GM12864 (cell line): ENCODE measurements around the gene SEMA4C.
A peak's percentile ranks its signal among the peaks of the same experiment; 100 is the strongest.

Source experiments
- DNase-seq: peaks from one replicate; pipeline ENCODE4 v3.0.0-alpha.2; 2011; ENCODE audit warnings: low read depth
- H3K4me3 ChIP-seq: 2 replicates; pipeline ENCODE4 v1.5.1; 2011; ENCODE audit warnings: mild to moderate bottlenecking, low read depth, low read length, control low read depth
- TF ChIP-seq, protein P1 (sequence below): IDR thresholded peaks from 2 replicates; pipeline ENCODE4 v1.5.1; 2011; ENCODE audit warnings: low read depth, mild to moderate bottlenecking, moderate library complexity, low read length, control low read depth, inconsistent platforms; ENCODE audit errors: missing control alignments

Gene SEMA4C

DNA sequence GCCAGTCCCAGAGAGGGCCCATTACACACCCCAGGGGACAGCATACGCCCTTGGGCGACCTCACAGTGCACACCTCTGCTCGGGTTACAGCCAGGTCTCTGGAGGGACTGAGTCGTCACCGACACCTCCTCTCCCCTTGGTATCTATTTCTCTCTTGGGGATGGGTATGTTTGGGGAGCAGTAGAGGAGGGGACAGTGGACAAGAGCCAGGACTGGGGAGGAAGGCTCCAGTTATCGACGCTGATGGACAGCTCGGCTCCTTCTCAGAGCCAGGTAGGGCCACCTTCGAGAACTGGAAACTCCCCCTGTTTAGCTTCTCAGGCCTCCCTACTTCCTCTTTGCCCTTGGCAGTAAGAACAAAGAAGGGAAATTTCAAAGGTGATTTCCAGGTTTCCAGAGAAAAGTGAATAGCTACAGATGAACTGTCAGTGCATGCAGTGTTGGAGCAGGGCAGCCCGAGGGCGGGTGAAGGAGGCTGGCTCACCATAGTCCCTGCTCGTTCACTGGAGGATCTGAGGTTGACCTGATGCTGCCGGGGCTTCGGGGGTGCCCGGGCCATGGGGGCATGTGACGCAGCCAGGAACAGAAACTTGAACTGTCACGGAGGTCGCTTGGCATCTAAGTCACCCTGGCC is 4.4 kb upstream of the SEMA4C start:
- no peak for DNase-seq
- TF ChIP-seq, protein P1, sequence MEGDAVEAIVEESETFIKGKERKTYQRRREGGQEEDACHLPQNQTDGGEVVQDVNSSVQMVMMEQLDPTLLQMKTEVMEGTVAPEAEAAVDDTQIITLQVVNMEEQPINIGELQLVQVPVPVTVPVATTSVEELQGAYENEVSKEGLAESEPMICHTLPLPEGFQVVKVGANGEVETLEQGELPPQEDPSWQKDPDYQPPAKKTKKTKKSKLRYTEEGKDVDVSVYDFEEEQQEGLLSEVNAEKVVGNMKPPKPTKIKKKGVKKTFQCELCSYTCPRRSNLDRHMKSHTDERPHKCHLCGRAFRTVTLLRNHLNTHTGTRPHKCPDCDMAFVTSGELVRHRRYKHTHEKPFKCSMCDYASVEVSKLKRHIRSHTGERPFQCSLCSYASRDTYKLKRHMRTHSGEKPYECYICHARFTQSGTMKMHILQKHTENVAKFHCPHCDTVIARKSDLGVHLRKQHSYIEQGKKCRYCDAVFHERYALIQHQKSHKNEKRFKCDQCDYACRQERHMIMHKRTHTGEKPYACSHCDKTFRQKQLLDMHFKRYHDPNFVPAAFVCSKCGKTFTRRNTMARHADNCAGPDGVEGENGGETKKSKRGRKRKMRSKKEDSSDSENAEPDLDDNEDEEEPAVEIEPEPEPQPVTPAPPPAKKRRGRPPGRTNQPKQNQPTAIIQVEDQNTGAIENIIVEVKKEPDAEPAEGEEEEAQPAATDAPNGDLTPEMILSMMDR: no peak

DNA sequence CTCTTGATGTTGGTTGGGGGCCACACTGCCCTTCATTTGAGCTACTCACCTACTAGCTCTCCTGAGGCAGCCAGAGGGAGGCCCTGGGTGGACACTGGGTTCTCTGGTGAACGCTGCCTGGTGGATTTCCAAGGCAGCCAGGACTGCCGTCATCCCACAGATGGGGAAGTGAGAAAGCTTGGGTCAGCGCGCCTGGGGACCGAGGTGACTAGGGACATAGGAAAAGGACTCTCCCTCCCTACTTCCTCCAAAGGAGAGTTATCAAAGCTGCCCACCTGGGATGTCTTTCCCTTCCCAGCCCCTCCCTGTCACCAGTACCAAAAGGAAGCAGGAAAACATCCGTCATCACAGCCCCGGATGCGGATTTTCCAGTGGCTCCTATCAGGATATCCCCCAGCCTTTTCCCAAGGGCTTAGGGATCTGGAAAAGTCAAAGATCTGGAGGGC is 3.8 kb upstream of the SEMA4C start:
- no peak for DNase-seq
- TF ChIP-seq, protein P1: no peak
- no peak overlapping the region for H3K4me3 ChIP-seq

More for the DNA sequence above, 4.4 kb upstream of the SEMA4C start:
- H3K4me3 ChIP-seq: no peak overlapping the region

GRCh38 chr2:96872591-96873349 is 2.9 kb upstream of the SEMA4C start:
- TF ChIP-seq, protein P1: no peak
- DNase-seq: no peak

GRCh38 chr2:96870626-96871255 is 861 bp upstream of the SEMA4C start:
- TF ChIP-seq, protein P1: no peak
- DNase-seq: no peak
- no peak overlapping the region; the same call in 1 of the 2 replicates for H3K4me3 ChIP-seq

More at GRCh38 chr2:96872591-96873349, 2.9 kb upstream of the SEMA4C start:
- H3K4me3 ChIP-seq: no peak overlapping the region

DNA sequence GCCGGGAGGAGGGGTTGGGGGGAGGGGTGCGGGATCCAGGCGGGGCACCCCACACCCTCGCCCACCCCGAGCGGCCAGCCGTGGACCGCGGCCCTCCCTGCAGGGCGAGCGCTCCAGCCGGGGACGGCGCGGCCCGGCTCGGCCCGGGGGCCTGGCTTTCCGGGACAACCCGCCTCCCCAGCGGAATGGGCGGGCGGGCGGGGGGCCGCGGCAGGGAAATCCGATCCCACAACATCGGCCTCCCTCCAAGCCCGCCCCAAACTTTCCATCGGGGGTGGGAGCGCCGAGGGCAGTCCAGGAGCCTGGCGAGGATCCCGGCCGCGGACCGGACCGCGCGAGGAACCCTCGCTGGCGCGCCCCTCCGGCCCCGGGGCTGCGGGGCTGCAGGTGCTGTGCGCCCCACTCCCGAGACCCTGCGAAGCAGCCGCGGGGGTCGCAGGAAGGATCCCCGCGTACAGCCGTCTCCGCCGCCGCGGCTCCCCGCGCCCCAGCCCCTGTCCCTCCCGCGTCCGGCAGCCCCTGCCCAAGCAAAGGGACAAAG is 529 bp downstream of the SEMA4C start:
- DNase-seq: no peak
- H3K4me3 ChIP-seq: peak overlapping the region; percentile 66
- TF ChIP-seq, protein P1: no peak

DNA sequence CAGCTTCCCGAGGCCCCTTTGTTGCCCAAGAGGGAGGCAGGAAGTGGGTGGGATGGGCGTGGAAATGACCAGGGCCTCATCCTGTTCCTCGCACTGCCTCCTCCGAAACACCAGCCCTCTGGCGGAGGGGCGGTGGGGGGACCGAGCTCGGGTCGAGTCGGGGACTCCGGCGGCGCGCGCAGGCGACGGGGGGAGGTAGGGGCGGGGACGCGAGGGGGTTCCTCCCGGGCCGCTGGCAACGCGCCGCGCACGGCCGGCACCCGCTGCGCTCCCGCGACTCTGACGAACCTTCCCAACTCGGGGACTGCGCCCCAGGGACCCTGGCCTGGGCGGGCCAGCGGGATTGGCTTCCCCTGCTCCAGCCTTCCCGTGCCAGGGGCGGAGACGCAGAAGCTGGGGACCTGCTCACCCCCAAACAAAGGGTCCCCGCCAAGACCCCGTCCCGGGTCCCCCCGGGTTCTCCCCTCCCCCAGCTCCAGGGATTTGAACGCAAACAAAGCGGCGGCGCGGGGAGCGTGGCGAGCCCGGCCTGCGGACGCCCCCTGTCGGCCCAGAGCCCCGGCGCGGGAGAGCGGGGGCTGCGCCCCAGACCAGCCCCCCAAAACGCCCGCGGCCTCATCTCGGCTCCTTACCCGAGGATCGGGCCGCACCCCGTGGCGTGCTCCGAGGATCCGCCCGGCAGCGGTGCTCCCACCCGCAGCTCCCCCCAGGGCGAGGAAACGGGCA is 1.2 kb downstream of the SEMA4C start:
- TF ChIP-seq, protein P1: peak; percentile 69
- peak; percentile 46 for DNase-seq
- H3K4me3 ChIP-seq: peak overlapping the region; percentile 66
